VCaP (cell line): ENCODE results near the gene FOXB1.

ENCODE experiments used
- H3K27ac ChIP-seq: fragments of 450-650 bp; 2 replicates; pipeline ENCODE4 v1.5.1; 2017
- CTCF ChIP-seq: fragments of 450-650 bp; conservative IDR thresholded peaks from 2 replicates; pipeline ENCODE4 v1.5.1; 2017; ENCODE audit warnings: mild to moderate bottlenecking, moderate library complexity

The FOXB1 gene

GRCh38 chr15:60035344-60035743, 31.2 kb downstream of the FOXB1 start:
- no peak overlapping the region for H3K27ac ChIP-seq
- TF ChIP-seq CTCF = no peak

GRCh38 chr15:60039316-60039715, 35.2 kb downstream of the FOXB1 start:
- H3K27ac ChIP-seq = no peak overlapping the region

GRCh38 chr15:60043744-60044435, 39.8 kb downstream of the FOXB1 start:
- TF ChIP-seq CTCF = no peak
- H3K27ac ChIP-seq = no peak overlapping the region

More at GRCh38 chr15:60039316-60039715, 35.2 kb downstream of the FOXB1 start:
- no peak for TF ChIP-seq CTCF

- no peak for TF ChIP-seq CTCF
- H3K27ac ChIP-seq = no peak overlapping the region
Observed at GRCh38 chr15:60044636-60045270, 40.6 kb downstream of the FOXB1 start.

- no peak for TF ChIP-seq CTCF
- H3K27ac ChIP-seq = no peak overlapping the region
Observed at GRCh38 chr15:60047701-60048100, 43.6 kb downstream of the FOXB1 start.

- TF ChIP-seq CTCF = no peak
- H3K27ac ChIP-seq = no peak overlapping the region
Observed at GRCh38 chr15:60049948-60050347, 45.8 kb downstream of the FOXB1 start.

- H3K27ac ChIP-seq = no peak overlapping the region
- no peak for TF ChIP-seq CTCF
Observed at GRCh38 chr15:60052796-60053195, 48.7 kb downstream of the FOXB1 start.
